Common myeloid progenitor, CD34-positive (primary cell): Measurements from ENCODE around the gene SLC7A4.

Experiments
- CTCF ChIA-PET: fragments of 350-600 bp; sonication (Branson Sonifier 250); formaldehyde crosslinking; loops from one replicate; lab custom pipeline; 2021; ENCODE audit warnings: antibody characterized with exemption; lab: Charles Lee
- POLR2A ChIA-PET: fragments of 350-600 bp; sonication (Branson Sonifier 250); formaldehyde crosslinking; loops from one replicate; lab custom pipeline; 2021; ENCODE audit warnings: antibody characterized with exemption; lab: Charles Lee
- DNase-seq, 3 donors: peaks; one replicate each; pipeline versions ENCODE4 v3.0.0 to v3.0.0-alpha.2; 2013
- H3K27ac ChIP-seq, 2 experiments: 1 replicate in 1 of 2; 2 replicates in 1 of 2; pipeline ENCODE4 v1.7.0; 2013; ENCODE audit warnings: inconsistent platforms in 2 of 2, low read length in 2 of 2, mild to moderate bottlenecking in 2 of 2, low read depth in 1 of 2, moderate library complexity in 1 of 2; ENCODE audit not compliant: severe bottlenecking in 2 of 2, insufficient read depth in 1 of 2, poor library complexity in 1 of 2
- H3K27me3 ChIP-seq, 5 experiments: replicated peaks in 2 of 5; 1 replicate in 3 of 5; 2 replicates in 2 of 5; pipeline versions ENCODE4 v1.6.1 to v1.7.0; 2013; ENCODE audit warnings: low read length in 4 of 5, mild to moderate bottlenecking in 2 of 5, moderate library complexity in 2 of 5, inconsistent platforms in 1 of 5; ENCODE audit not compliant: insufficient read depth in 5 of 5, control insufficient read depth in 4 of 5
- H3K36me3 ChIP-seq, 4 experiments: 1 replicate in 2 of 4; 2 replicates in 2 of 4; pipeline versions ENCODE4 v1.6.1 to v1.7.0; 2013; ENCODE audit warnings: low read length in 3 of 4, control low read depth in 1 of 4, mild to moderate bottlenecking in 1 of 4; ENCODE audit not compliant: control insufficient read depth in 4 of 4, insufficient read depth in 4 of 4
- H3K4me1 ChIP-seq, 4 experiments: 1 replicate in 3 of 4; 2 replicates in 1 of 4; pipeline versions ENCODE4 v1.6.1 to v1.7.1; 2013; ENCODE audit warnings: low read length in 3 of 4, mild to moderate bottlenecking in 3 of 4, control low read depth in 1 of 4, inconsistent platforms in 1 of 4, moderate library complexity in 1 of 4; ENCODE audit not compliant: control insufficient read depth in 4 of 4, insufficient read depth in 4 of 4; ENCODE audit errors: control extremely low read depth in 1 of 4
- H3K4me3 ChIP-seq, 7 experiments: 1 replicate in 4 of 7; 2 replicates in 3 of 7; pipeline versions ENCODE4 v1.5.1 to v1.7.0; 2013; ENCODE audit warnings: mild to moderate bottlenecking in 7 of 7, low read length in 6 of 7, moderate library complexity in 6 of 7, inconsistent platforms in 2 of 7, low read depth in 2 of 7, control low read depth in 1 of 7; ENCODE audit not compliant: insufficient read depth in 4 of 7, control insufficient read depth in 1 of 7; ENCODE audit errors: extremely low read depth in 1 of 7
- H3K9me3 ChIP-seq, 5 experiments: 1 replicate in 4 of 5; 2 replicates in 1 of 5; pipeline versions ENCODE4 v1.6.1 to v1.7.1; 2013; ENCODE audit warnings: low read length in 4 of 5, mild to moderate bottlenecking in 2 of 5, inconsistent platforms in 1 of 5, low read depth in 1 of 5, moderate library complexity in 1 of 5; ENCODE audit not compliant: control insufficient read depth in 4 of 5, insufficient read depth in 2 of 5; ENCODE audit errors: control extremely low read depth in 1 of 5
- WGBS: methylation state at CpG from one replicate; pipeline ENCODE4 v1.1.5; 2013; ENCODE audit not compliant: insufficient coverage; 5-methylcytosine and 5-hydroxymethylcytosine counted together

The SLC7A4 gene

GRCh38 chr22:21030621-21031544 is 1.5 kb downstream of the SLC7A4 start:
- no peaks in the 10 kb centered on the region for H3K36me3 ChIP-seq
- no peak overlapping the region for H3K4me3 ChIP-seq
- ChIA-PET POLR2A (no interaction called here), CTCF (no interaction called here)
- peaks cover 0 to 27% (median 15%) of the 10 kb centered on the region in 5 experiments for H3K27me3 ChIP-seq
- H3K9me3 ChIP-seq: no peaks in the 10 kb centered on the region
- 97% methylated on average over 38 of the region's 40 CpGs for WGBS
- no peak for DNase-seq
- H3K27ac ChIP-seq: no peak overlapping the region
- H3K4me1 ChIP-seq: peaks cover 0 to 8% (median 5%) of the 10 kb centered on the region in 4 experiments

GRCh38 chr22:21030032-21030431 is 2.3 kb downstream of the SLC7A4 start:
- Histone ChIP-seq H3K4me1 (peaks cover 0 to 12% (median 5%) of the 10 kb centered on the region in 4 experiments), H3K4me3 (no peak overlapping the region), H3K9me3 (no peaks in the 10 kb centered on the region), H3K27ac (no peak overlapping the region), H3K27me3 (peaks cover 0 to 27% (median 15%) of the 10 kb centered on the region in 5 experiments), H3K36me3 (no peaks in the 10 kb centered on the region)
- no peak for DNase-seq
- WGBS: 97% methylated on average over 14 of the region's 15 CpGs
- ChIA-PET CTCF (no interaction called here), POLR2A (no interaction called here)

GRCh38 chr22:21029486-21030025 is 2.8 kb downstream of the SLC7A4 start:
- POLR2A ChIA-PET: no interaction called here
- H3K9me3 ChIP-seq: no peaks in the 10 kb centered on the region
- H3K36me3 ChIP-seq: no peaks in the 10 kb centered on the region
- CTCF ChIA-PET: no interaction called here
- H3K4me3 ChIP-seq: no peak overlapping the region
- H3K4me1 ChIP-seq: peaks cover 0 to 12% (median 5%) of the 10 kb centered on the region in 4 experiments
- H3K27me3 ChIP-seq: peaks cover 0 to 27% (median 15%) of the 10 kb centered on the region in 5 experiments
- H3K27ac ChIP-seq: no peak overlapping the region
- no peak for DNase-seq
- 90% methylated on average over 12 of the region's 12 CpGs for WGBS

- H3K27ac ChIP-seq: no peak overlapping the region
- no peak overlapping the region for H3K4me3 ChIP-seq
- CTCF ChIA-PET: interaction anchor here (0.8 kb wide), 1 partner anchor 12 kb away, joined by 3 read pairs; no protein-coding TSS in a partner anchor
- no peaks in the 10 kb centered on the region for H3K36me3 ChIP-seq
- H3K9me3 ChIP-seq: no peaks in the 10 kb centered on the region
- 95% methylated on average over 11 of the region's 13 CpGs for WGBS
- H3K27me3 ChIP-seq: peaks cover 0 to 26% (median 10%) of the 10 kb centered on the region in 5 experiments
- POLR2A ChIA-PET: interaction anchor here (0.6 kb wide), 1 partner anchor 1544 kb away, joined by 3 read pairs; no protein-coding TSS in a partner anchor
- H3K4me1 ChIP-seq: peaks cover 0 to 12% (median 5%) of the 10 kb centered on the region in 4 experiments
- no peak for DNase-seq
These were observed 3.8 kb downstream of the SLC7A4 start for GRCh38 chr22:21028277-21029251.

- Histone ChIP-seq H3K4me1 (peaks cover 0 to 9% (median 3%) of the 10 kb centered on the region in 4 experiments), H3K27ac (no peak overlapping the region), H3K36me3 (no peaks in the 10 kb centered on the region), H3K4me3 (no peak overlapping the region), H3K9me3 (no peaks in the 10 kb centered on the region), H3K27me3 (peaks cover 0 to 15% (median 5%) of the 10 kb centered on the region in 5 experiments)
- 86% methylated on average over 6 of the region's 14 CpGs for whole genome bisulfite sequencing
- DNase-seq: no peak
- CTCF ChIA-PET: interaction anchor here (0.8 to 1.3 kb wide), 3 partner anchors 10 to 223 kb away, joined by 3 read pairs; no protein-coding TSS in a partner anchor
- POLR2A ChIA-PET: no interaction called here
These were observed 5.3 kb downstream of the SLC7A4 start for GRCh38 chr22:21026783-21027692.
